Measurements from ENCODE around the gene ADCY10. TPM values are rescaled to one million over a fixed set of nuclear protein-coding genes. Genes with fewer than 3 reads are reported as not detected.
A peak's percentile ranks its signal among the peaks of the same experiment; 100 is the strongest.

Gene ADCY10
- total and polyA plus RNA-seq, 12 donors, result 0.10 to 0.70 (median 0.17) TPM

- Histone ChIP-seq H3K9me3 (no peaks in the 10 kb centered on the region), H3K4me3 (no peak overlapping the region), H3K27me3 (no peaks in the 10 kb centered on the region), H3K4me1 (peaks cover 0 to 16% (median 6%) of the 10 kb centered on the region in 9 donors), H3K36me3 (peaks cover 0 to 58% (median 10%) of the 10 kb centered on the region in 9 donors), H3K27ac (peak overlapping the region in 1 of 10 donors; percentile 49)
- WGBS, 2 donors, result 95 to 97% methylated on average over 8 of the region's 8 CpGs
- TF ChIP-seq, protein P1, sequence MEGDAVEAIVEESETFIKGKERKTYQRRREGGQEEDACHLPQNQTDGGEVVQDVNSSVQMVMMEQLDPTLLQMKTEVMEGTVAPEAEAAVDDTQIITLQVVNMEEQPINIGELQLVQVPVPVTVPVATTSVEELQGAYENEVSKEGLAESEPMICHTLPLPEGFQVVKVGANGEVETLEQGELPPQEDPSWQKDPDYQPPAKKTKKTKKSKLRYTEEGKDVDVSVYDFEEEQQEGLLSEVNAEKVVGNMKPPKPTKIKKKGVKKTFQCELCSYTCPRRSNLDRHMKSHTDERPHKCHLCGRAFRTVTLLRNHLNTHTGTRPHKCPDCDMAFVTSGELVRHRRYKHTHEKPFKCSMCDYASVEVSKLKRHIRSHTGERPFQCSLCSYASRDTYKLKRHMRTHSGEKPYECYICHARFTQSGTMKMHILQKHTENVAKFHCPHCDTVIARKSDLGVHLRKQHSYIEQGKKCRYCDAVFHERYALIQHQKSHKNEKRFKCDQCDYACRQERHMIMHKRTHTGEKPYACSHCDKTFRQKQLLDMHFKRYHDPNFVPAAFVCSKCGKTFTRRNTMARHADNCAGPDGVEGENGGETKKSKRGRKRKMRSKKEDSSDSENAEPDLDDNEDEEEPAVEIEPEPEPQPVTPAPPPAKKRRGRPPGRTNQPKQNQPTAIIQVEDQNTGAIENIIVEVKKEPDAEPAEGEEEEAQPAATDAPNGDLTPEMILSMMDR (IDR thresholded peaks at IDR 0.05), result no peak
- intact Hi-C loops (cut with DNase I), result no loop called here
- ATAC-seq (no peak), DNase-seq (no peak)
These were observed 1.6 kb upstream of the ADCY10 start for GRCh38 chr1:167915569-167915968.

DNA sequence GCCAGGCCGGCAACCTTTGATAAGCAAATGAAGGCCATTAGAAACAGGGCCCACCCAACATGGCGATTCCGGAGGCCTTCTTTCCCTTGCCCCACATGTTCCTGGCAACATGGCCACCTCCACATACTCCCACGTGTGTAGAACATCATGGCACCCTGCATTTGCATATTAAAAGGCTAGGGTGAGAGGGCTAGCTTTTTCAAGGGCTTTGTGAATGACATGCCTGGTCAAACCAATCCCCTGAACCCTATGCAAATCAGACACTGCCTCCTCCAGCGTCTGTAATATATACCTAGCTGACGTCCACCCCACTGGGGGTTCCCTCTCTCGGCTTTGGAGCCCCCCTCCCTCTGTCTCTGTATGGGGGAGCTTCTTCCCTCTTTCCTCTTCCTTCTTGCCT lies 1.6 kb downstream of the ADCY10 start:
- DNase-seq, result no peak
- Histone ChIP-seq H3K36me3 (peaks cover 0 to 32% (median 8%) of the 10 kb centered on the region in 9 donors), H3K4me3 (no peak overlapping the region), H3K27ac (no peak overlapping the region), H3K27me3 (no peaks in the 10 kb centered on the region), H3K4me1 (peaks cover 0 to 20% (median 6%) of the 10 kb centered on the region in 9 donors), H3K9me3 (peaks cover 0 to 6% (median 0%) of the 10 kb centered on the region in 11 donors)
- TF ChIP-seq, protein P1 (IDR thresholded peaks at IDR 0.05), result no peak
- 76 to 80% methylated on average over 7 of the region's 7 CpGs for WGBS, 2 donors
- no peak for ATAC-seq
- intact Hi-C loops (cut with DNase I), result no loop called here

- TF ChIP-seq, protein P1 (IDR thresholded peaks at IDR 0.05), result no peak
- DNase-seq, result no peak
These were observed 2.5 kb downstream of the ADCY10 start for GRCh38 chr1:167911413-167911812.

DNA sequence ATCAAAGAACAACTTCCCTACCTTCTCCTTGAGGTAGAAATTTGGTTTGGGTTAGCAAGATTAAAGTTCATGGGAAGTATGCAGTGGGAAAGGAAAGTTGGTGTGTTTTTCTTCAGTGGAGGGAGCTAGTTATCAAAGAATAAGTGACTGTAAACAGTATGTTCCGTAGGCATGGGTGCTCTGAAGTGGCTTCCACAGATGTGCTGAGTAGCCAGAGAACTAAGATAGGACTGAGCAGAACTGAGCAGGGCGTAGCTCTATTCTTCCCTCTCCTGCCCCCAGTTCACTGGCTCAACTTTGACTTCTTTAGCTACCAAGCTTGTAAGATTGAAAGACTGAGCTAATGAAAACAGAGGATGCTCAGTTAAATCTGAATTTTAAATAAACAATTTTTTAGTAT lies 3.4 kb downstream of the ADCY10 start:
- no peak for DNase-seq
- H3K4me1 ChIP-seq, result peaks cover 0 to 27% (median 6%) of the 10 kb centered on the region in 9 donors
- H3K9me3 ChIP-seq, result peaks cover 0 to 6% (median 0%) of the 10 kb centered on the region in 11 donors
- TF ChIP-seq, protein P1 (IDR thresholded peaks at IDR 0.05), result no peak
- intact Hi-C loops (cut with DNase I), result no loop called here
- no peaks in the 10 kb centered on the region for H3K27me3 ChIP-seq
- peak in 6 of 8 donors; percentile 52 to 90 (median 60) for ATAC-seq
- 50 to 55% methylated on average over 2 of the region's 2 CpGs for WGBS, 2 donors
- H3K4me3 ChIP-seq, result no peak overlapping the region
- H3K27ac ChIP-seq, result peak overlapping the region in 1 of 10 donors; percentile 5
- H3K36me3 ChIP-seq, result peaks cover 0 to 14% (median 0%) of the 10 kb centered on the region in 9 donors

More at GRCh38 chr1:167911413-167911812, 2.5 kb downstream of the ADCY10 start:
- H3K27me3 ChIP-seq, result no peaks in the 10 kb centered on the region
- peaks cover 0 to 20% (median 6%) of the 10 kb centered on the region in 9 donors for H3K4me1 ChIP-seq
- peaks cover 0 to 6% (median 0%) of the 10 kb centered on the region in 11 donors for H3K9me3 ChIP-seq
- ATAC-seq, result no peak
- H3K4me3 ChIP-seq, result no peak overlapping the region
- intact Hi-C loops (cut with DNase I), result no loop called here
- peaks cover 0 to 23% (median 3%) of the 10 kb centered on the region in 9 donors for H3K36me3 ChIP-seq
- WGBS, 2 donors, result 79 to 81% methylated on average over 8 of the region's 8 CpGs
- H3K27ac ChIP-seq, result no peak overlapping the region

All from heart right ventricle (tissue), 16 donors.